GM19035 (cell line): ENCODE measurements around the gene LSM14B.

ENCODE experiments used
- ATAC-seq: cut with Tn5 transposase; IDR thresholded peaks from one replicate; pipeline ENCODE4 v1.9.1; 2021; ENCODE audit not compliant: unreplicated experiment

Gene LSM14B

DNA sequence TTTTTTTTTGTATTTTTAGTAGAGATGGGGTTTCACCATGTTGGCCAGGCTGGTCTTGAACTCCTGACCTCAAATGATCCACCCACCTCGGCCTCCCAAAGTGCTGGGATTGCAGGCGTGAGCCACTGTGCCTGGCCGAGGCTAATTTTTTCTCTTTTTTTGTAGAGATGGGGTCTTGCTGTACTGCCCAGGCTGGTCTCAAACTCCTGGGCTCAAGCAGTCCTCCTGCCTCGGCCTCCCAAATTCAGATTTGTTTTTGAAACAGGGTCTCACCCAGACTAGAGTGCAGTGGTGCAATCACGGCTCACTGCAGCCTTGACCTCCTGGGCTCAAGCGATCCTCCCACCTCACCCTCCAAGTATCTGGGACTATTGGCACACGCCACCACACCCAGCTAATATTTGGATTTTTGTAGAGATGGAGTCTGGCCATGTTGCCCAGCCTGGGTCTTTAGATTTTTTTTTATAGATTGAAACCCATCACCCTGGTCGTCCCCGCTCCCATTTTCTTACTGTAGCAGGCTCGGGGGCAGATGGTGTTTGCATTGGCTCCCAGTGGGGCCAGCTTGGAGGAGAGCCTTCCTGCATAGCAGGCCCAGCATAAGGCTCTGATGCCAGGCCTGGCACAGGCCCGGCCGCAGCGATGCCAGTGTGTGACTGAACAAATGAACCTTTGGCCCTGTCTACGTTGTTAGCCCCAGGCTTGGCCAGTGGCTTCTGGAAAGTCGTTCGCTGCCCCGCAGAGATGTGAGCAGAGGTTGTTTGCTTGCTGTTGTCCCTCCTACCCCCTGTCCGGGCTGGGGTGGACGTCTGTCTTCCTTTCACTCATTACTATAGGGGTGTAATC is 56.3 kb downstream of the LSM14B start:
- ATAC-seq = no peak

- ATAC-seq = no peak
Measured at GRCh38 chr20:62179162-62179504, 56.9 kb downstream of the LSM14B start.

- ATAC-seq = no peak
Measured at GRCh38 chr20:62181808-62182207, 59.5 kb downstream of the LSM14B start.

DNA sequence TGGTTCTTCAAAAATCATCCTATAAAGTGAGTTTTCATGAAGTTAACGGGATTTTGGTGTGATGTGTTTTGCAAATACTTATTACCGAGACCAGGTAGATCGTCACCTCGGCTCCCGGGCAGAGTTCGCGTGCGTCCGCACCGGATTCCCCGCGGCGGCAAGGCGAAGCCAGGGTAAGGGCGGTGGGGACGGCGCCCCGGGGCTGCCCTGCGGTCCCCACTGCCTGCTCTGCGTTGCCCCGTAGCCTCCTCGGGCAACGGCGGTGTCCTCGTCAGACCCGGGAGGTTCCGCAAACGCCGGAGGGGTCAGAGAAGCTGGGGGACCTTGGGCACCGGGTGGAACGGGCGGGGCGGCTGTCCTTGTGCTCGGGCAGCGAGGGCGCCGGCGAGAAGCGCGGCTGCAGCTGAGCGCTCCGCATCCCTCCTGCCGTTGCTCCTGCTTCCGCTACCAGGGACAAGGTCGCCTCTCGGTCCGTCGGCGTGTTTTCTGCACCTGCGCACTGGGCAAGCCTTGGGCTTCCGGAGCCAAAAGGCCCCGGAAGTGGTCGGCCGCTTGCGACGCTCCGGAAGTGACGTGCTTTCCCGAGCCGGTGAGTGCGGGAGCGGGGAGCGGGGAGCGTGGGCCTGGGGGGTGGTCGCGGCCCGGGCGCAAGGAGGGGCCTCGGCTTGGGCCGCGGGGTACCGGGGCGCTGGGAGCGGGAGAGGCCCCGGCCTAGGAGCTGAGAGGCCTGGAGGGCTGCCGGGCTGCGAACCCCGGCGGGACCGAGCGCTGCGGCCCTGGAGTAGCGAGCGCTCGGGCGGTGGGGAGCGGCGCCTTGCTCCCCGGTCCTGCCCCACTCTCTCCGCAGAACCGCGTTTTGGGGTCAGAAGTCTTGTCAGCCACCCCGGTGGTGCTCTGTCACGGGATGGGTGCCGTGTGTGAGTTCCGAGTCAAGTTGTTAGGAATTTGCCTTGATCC is 60.5 kb downstream of the LSM14B start, which contains the start of gene MTG2:
Gene MTG2, plus strand, starts transcription at position 560 of the 957 bp plus-strand sequence. CDS start 10,393 bp downstream, outside the sequence.
- peak; percentile 94 for ATAC-seq

- no peak for ATAC-seq
Measured at GRCh38 chr20:62183426-62184142, 61.3 kb downstream of the LSM14B start.
